Brain microvascular endothelial cell (primary cell): ENCODE measurements around the gene TSPAN5.

Experiments
- DNase-seq: peaks from one replicate; pipeline ENCODE4 v3.0.0-alpha.2; 2020
- H3K27ac ChIP-seq: fragments of 250-450 bp; sonication (Bioruptor Pico); 2 replicates; pipeline ENCODE4 v1.5.1; 2020; ENCODE audit warnings: mild to moderate bottlenecking, moderate library complexity
- H3K27me3 ChIP-seq: fragments of 250-450 bp; sonication (Bioruptor Pico); replicated peaks from 2 replicates; pipeline ENCODE4 v1.5.1; 2020; ENCODE audit warnings: mild to moderate bottlenecking
- H3K36me3 ChIP-seq: fragments of 250-450 bp; sonication (Bioruptor Pico); replicated peaks from 2 replicates; pipeline ENCODE4 v1.5.1; 2020; ENCODE audit warnings: mild to moderate bottlenecking
- H3K4me3 ChIP-seq: 2 replicates; pipeline ENCODE4 v1.5.1; 2011; ENCODE audit warnings: low read depth, mild to moderate bottlenecking, control low read depth, low read length, moderate library complexity
- CTCF ChIP-seq: IDR thresholded peaks from 2 replicates; pipeline ENCODE4 v1.5.1; 2011; ENCODE audit warnings: low read depth, mild to moderate bottlenecking, moderate library complexity, low read length, control low read depth, inconsistent platforms; ENCODE audit errors: missing control alignments
- in situ Hi-C: cut with HindIII; loops from 2 replicates; pipeline ENCODE4 v1.10.0; 2017; ENCODE audit warnings: low sequenced_read_pairs, low pct_ligation_motif_present

TSPAN5 gene

GRCh38 chr4:98692411-98692810 is 34.0 kb upstream of the TSPAN5 start:
- no peak for DNase-seq
- Histone ChIP-seq H3K36me3 (no peaks in the 10 kb centered on the region), H3K4me3 (no peak overlapping the region), H3K27me3 (no peaks in the 10 kb centered on the region), H3K27ac (no peak overlapping the region)
- no peak for TF ChIP-seq CTCF
- in situ Hi-C loops: no loop called here

DNA sequence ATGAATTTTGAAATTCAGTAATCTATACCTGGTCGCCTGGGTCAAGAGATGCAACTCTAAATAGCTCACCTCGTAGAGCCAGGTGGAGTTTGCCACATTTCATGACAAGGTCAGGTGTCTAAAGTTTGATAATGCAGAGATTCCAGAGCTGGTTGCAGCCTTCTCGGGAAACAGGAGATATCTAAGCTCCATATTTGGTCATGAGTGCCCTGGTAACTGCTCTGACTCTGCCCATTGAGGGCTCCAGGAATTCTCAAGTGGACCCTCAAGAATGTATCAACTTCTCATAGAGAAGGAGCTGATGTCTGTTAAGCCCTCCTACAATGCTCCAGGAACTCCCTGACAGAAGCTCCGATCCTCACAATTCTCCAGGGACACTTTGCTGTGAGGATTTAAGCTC is 33.2 kb upstream of the TSPAN5 start:
- no peaks in the 10 kb centered on the region for H3K27me3 ChIP-seq
- no peak for TF ChIP-seq CTCF
- no peak for DNase-seq
- no peaks in the 10 kb centered on the region for H3K36me3 ChIP-seq
- in situ Hi-C loops: no loop called here
- H3K4me3 ChIP-seq: no peak overlapping the region
- H3K27ac ChIP-seq: no peak overlapping the region

DNA sequence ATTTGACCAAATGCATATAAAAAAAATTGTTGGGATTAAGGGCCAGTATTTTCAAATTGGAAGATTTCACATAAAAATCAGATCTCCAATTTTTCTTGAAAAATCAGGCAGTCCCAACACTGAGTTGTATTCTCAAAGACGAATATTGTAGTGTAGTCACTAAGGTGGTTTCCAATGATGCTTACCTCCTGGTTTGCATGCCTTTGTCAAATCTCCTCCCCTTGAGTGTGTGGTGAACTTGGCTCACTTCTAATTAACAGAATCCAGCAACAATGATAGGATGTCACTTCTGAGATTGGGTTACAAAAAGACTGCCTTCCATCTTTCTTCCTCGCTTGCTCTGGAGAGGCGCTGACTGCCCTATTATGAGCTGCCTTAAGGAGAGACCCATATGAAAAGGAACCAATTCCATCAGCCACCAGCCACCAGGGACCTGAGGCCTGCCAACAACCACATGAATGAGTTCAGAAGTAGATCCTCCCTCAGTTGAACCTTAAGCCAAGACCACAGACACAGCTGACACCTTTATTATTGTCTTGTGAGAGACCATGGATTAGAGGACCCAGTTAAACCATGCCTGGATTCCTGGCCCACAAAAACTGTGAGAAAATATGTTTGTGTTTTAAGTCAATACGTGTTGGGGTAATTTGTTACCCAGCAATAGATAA is 31.2 kb upstream of the TSPAN5 start:
- Histone ChIP-seq H3K4me3 (no peak overlapping the region), H3K27me3 (no peaks in the 10 kb centered on the region), H3K27ac (no peak overlapping the region), H3K36me3 (no peaks in the 10 kb centered on the region)
- no peak for TF ChIP-seq CTCF
- DNase-seq: no peak
- in situ Hi-C loops: no loop called here

DNA sequence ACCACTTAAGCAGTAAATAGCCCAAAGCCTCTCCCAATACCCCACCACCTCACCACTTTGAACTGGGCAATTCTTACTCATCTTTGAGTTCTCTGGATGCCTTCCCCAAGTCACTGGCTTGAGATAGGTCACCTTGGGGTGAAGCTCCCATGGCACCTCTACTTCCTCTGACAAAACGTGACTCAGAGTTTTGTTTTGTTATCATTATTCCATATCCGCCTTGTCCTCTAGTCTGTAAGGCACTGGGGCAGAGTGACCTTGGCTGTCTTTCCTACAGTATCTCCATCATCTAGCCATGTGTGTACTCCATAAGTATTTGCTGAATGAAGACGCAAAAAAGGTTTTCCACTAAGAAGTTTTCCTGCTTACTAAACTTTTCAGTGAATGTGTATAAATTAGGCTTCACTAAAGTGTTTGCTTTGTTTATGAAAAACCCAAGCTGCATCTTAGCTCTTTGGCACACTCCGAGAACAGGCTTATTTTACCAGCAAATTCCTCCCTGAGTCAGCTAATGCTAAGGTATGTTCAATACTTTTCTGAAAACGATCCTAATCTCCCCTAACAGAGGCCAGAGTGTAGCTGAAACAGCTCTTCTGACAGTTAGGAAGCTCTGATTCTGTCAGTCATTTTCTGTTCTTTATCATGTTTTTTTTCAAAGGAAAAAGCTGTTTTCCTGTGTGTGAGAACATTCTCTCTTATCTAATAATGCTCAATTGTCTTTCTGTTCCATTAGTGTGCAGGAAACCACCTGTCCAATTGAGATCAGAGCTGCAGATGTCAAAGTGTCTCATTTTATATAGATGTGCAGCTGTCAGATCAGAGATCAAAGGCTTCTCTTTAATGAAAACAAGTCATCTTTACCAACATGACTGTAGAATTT is 30.2 kb upstream of the TSPAN5 start:
- no peak for TF ChIP-seq CTCF
- in situ Hi-C loops: no loop called here
- H3K36me3 ChIP-seq: no peaks in the 10 kb centered on the region
- peak; percentile 63 for DNase-seq
- H3K4me3 ChIP-seq: no peak overlapping the region
- no peaks in the 10 kb centered on the region for H3K27me3 ChIP-seq
- H3K27ac ChIP-seq: peak overlapping the region; percentile 27

DNA sequence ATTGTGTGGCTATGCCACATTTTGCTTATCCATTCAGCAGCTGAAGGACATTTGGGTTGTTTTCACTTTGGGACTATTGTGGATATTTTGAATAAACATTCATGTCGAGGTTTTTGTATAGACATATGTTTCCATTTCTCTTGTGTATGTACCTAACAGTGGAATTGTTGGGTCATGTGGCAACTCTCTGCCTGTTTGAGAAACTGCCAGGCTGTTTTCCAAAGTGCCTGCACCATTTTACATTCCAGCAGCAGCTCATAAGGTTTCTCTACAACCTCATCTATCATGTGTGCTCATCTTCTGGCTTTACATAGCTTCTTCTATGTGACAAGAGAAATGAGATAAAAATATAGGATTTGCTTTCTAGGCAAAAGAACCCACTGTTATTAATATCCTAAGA is 29.5 kb upstream of the TSPAN5 start:
- no peaks in the 10 kb centered on the region for H3K27me3 ChIP-seq
- TF ChIP-seq CTCF: no peak
- no peak overlapping the region for H3K27ac ChIP-seq
- in situ Hi-C loops: no loop called here
- H3K4me3 ChIP-seq: no peak overlapping the region
- no peaks in the 10 kb centered on the region for H3K36me3 ChIP-seq
- no peak for DNase-seq
